SU-DHL-6 (cell line): Measurements from ENCODE around the gene CDC37.

Experiments
- CTCF ChIP-seq: fragments of 200-600 bp; sonication (generic); IDR thresholded peaks from one replicate; pipeline ENCODE4 v1.5.1; 2017; ENCODE audit warnings: antibody characterized with exemption, mild to moderate bottlenecking, low read length, moderate library complexity; ENCODE audit not compliant: insufficient read depth, poor library complexity, severe bottlenecking
- EZH2phosphoT487 ChIP-seq: fragments of 200-600 bp; sonication (generic), shearing (Covaris generic); conservative IDR thresholded peaks from 2 replicates; pipeline ENCODE4 v1.6.1; 2018; ENCODE audit warnings: mild to moderate bottlenecking, antibody characterized with exemption, low read length, moderate library complexity, mixed read lengths

GRCh38 chr19:10353793-10354391, 49.5 kb downstream of the CDC37 start:
- TF ChIP-seq CTCF (no peak), EZH2phosphoT487 (no peak)
